ENCODE measurements around the gene MRO. TPM values are rescaled to one million over a fixed set of nuclear protein-coding genes. Genes with fewer than 3 reads are reported as not detected.

MRO gene
- total and polyA plus RNA-seq, 2 of the 4 experiments (the other 2 are of a cell fraction): not detected

DNA sequence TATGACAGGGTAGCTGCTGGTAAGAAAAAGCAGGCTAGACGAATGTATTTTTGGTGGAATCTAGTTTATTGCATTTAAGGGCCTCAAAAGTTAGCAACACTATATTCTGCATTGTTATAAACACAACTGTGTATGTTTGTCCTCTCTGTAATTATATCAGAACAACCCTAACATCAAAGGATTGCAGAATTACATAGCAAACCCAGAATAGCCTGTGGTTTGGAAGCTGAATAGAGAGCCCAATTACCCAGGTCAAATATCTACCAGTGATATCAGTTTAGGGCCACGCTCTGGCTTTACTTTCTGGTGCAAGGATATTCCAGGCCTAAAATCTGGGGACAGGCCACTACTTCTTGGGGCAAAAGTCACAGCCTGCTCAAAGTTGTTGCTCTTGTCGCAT is 25.1 kb upstream of the MRO start:
- no peak overlapping the region for H2BK5ac ChIP-seq (ENCODE audit: low read depth, low read length, poor library complexity, severe bottlenecking)
- no peak for DNase-seq
- no peak overlapping the region for H4K91ac ChIP-seq (ENCODE audit: insufficient read depth, low read depth, low read length)
- H3K9me3 ChIP-seq (ENCODE audit: control insufficient read depth, insufficient read depth, low read length): no peaks in the 10 kb centered on the region
- POLR2A ChIA-PET (ENCODE audit: unreplicated experiment): no interaction called here
- H4K20me1 ChIP-seq (ENCODE audit: insufficient read depth, low read length): no peaks in the 10 kb centered on the region
- no peak for ATAC-seq (ENCODE audit: low read depth)
- no peak overlapping the region for H3K4ac ChIP-seq (ENCODE audit: low read depth, low read length)
- H2BK20ac ChIP-seq (ENCODE audit: low read depth, low read length): no peak overlapping the region
- H3K79me1 ChIP-seq (ENCODE audit: low read depth in 1 of 2, low read length in 2 of 2): no peaks in the 10 kb centered on the region
- no peak overlapping the region for H3K9ac ChIP-seq (ENCODE audit: low read depth, low read length)
- CTCF ChIA-PET: no interaction called here
- H3K4me1 ChIP-seq (ENCODE audit: control insufficient read depth, insufficient read depth, low read length): no peaks in the 10 kb centered on the region
- H2BK15ac ChIP-seq (ENCODE audit: low read depth, low read length): no peak overlapping the region
- no peak overlapping the region for H3K23ac ChIP-seq (ENCODE audit: low read depth, low read length)
- dilution Hi-C loops (cut with HindIII; ENCODE audit: low sequenced_read_pairs, unreplicated experiment) (no loop called here), in situ Hi-C loops (cut with MboI; ENCODE audit: low sequenced_read_pairs) (no loop called here), intact Hi-C loops (cut with micrococcal nuclease) (no loop called here)
- BruUV-seq (replicated peaks): no TSS peak
- no peak overlapping the region for H3K18ac ChIP-seq (ENCODE audit: low read depth, low read length)
- no peak overlapping the region for H2AFZ ChIP-seq (replicated peaks; ENCODE audit: low read length, poor library complexity)
- no peaks in the 10 kb centered on the region for H3K9me1 ChIP-seq (ENCODE audit: insufficient read depth, low read length)
- no peak overlapping the region for H3K4me3 ChIP-seq (ENCODE audit: insufficient read depth, low read depth, low read length)
- no peak overlapping the region for H3K4me2 ChIP-seq (ENCODE audit: low read depth, low read length)
- H2BK120ac ChIP-seq (ENCODE audit: low read depth, low read length): no peak overlapping the region
- no peak overlapping the region for H2AK5ac ChIP-seq (ENCODE audit: low read depth, low read length)
- H4K5ac ChIP-seq (ENCODE audit: low read depth, low read length): no peak overlapping the region
- H3K27ac ChIP-seq (ENCODE audit: insufficient read depth, low read length): no peak overlapping the region
- H3K14ac ChIP-seq (replicated peaks; ENCODE audit: low read depth, low read length): no peak overlapping the region
- 50% methylated on average over 1 of the region's 3 CpGs; no CpG with 5 or more reads in 1 of the 2 experiments for WGBS, 2 experiments (ENCODE audit: extremely low coverage in 2 of 2, insufficient read length in 1 of 2)
- no peaks in the 10 kb centered on the region for H3K36me3 ChIP-seq (ENCODE audit: control insufficient read depth, insufficient read depth, low read length)
- no peak overlapping the region for H2AK9ac ChIP-seq (replicated peaks; ENCODE audit: low read depth, low read length, poor library complexity)
- H4K8ac ChIP-seq (ENCODE audit: low read depth in 2 of 2, low read length in 2 of 2): no peak overlapping the region
- TF ChIP-seq CEBPB (IDR thresholded peaks at IDR 0.05; ENCODE audit: low read depth, low read length) (no peak), CHD1 (IDR thresholded peaks at IDR 0.05; ENCODE audit: low read depth, low read length) (no peak), POLR2A (IDR thresholded peaks at IDR 0.05; ENCODE audit: low read depth, low read length) (no peak), MXI1 (IDR thresholded peaks at IDR 0.05; ENCODE audit: borderline replicate concordance, low read depth, low read length) (no peak), MAZ (IDR thresholded peaks at IDR 0.05; ENCODE audit: borderline replicate concordance, low read depth, low read length) (no peak), RCOR1 (IDR thresholded peaks at IDR 0.05; ENCODE audit: insufficient replicate concordance, low read length) (no peak), RAD21 (IDR thresholded peaks at IDR 0.05; ENCODE audit: low read length) (no peak), RFX5 (IDR thresholded peaks at IDR 0.05; ENCODE audit: low read depth, low read length) (no peak), MAFK (IDR thresholded peaks at IDR 0.05; ENCODE audit: low read depth, low read length) (no peak), SMC3 (IDR thresholded peaks at IDR 0.05; ENCODE audit: low read depth, low read length) (no peak), FOS (IDR thresholded peaks at IDR 0.05; ENCODE audit: low read depth, low read length) (no peak), NFE2L2 (IDR thresholded peaks at IDR 0.05; ENCODE audit: low read depth, low read length) (no peak)
- TF ChIP-seq, protein P1, sequence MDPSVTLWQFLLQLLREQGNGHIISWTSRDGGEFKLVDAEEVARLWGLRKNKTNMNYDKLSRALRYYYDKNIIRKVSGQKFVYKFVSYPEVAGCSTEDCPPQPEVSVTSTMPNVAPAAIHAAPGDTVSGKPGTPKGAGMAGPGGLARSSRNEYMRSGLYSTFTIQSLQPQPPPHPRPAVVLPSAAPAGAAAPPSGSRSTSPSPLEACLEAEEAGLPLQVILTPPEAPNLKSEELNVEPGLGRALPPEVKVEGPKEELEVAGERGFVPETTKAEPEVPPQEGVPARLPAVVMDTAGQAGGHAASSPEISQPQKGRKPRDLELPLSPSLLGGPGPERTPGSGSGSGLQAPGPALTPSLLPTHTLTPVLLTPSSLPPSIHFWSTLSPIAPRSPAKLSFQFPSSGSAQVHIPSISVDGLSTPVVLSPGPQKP (IDR thresholded peaks at IDR 0.05; ENCODE audit: borderline replicate concordance, low read depth, low read length): no peak
- TF ChIP-seq, protein P2, sequence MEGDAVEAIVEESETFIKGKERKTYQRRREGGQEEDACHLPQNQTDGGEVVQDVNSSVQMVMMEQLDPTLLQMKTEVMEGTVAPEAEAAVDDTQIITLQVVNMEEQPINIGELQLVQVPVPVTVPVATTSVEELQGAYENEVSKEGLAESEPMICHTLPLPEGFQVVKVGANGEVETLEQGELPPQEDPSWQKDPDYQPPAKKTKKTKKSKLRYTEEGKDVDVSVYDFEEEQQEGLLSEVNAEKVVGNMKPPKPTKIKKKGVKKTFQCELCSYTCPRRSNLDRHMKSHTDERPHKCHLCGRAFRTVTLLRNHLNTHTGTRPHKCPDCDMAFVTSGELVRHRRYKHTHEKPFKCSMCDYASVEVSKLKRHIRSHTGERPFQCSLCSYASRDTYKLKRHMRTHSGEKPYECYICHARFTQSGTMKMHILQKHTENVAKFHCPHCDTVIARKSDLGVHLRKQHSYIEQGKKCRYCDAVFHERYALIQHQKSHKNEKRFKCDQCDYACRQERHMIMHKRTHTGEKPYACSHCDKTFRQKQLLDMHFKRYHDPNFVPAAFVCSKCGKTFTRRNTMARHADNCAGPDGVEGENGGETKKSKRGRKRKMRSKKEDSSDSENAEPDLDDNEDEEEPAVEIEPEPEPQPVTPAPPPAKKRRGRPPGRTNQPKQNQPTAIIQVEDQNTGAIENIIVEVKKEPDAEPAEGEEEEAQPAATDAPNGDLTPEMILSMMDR (conservative IDR thresholded peaks at IDR 0.05; ENCODE audit: low read depth, low read length): no peak
- TF ChIP-seq, protein P3, sequence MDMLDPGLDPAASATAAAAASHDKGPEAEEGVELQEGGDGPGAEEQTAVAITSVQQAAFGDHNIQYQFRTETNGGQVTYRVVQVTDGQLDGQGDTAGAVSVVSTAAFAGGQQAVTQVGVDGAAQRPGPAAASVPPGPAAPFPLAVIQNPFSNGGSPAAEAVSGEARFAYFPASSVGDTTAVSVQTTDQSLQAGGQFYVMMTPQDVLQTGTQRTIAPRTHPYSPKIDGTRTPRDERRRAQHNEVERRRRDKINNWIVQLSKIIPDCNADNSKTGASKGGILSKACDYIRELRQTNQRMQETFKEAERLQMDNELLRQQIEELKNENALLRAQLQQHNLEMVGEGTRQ (IDR thresholded peaks at IDR 0.05; ENCODE audit: low read depth, low read length): no peak
- H3K56ac ChIP-seq (ENCODE audit: extremely low read depth, insufficient read depth, low read length): no peak overlapping the region
- H3K27me3 ChIP-seq (ENCODE audit: control insufficient read depth, insufficient read depth, low read length): peaks cover 3% of the 10 kb centered on the region
